ENCODE data around the gene PRPH.

- TF ChIP-seq CTCF (IDR thresholded peaks at IDR 0.05) (peak; percentile 73 to 89 (median 82)), POLR2A (IDR thresholded peaks at IDR 0.05) (no peak)
Measured at GRCh38 chr12:49288412-49288853, 6.5 kb upstream of the PRPH start.

Data from heart left ventricle (tissue), 13 donors.